HCT116 (cell line): ENCODE measurements around the gene TBC1D2B.
"Not testable (repeated sequence)": the region's sequence is repeated elsewhere in the genome, so short reads cannot be mapped to it uniquely, and the experiment has no call there.

ENCODE experiments used
- CEBPB ChIP-seq: IDR thresholded peaks from 2 replicates; pipeline ENCODE4 v1.6.1; 2012; ENCODE audit warnings: low read depth
- EZH2 ChIP-seq: fragments of 200-600 bp; sonication (generic); IDR thresholded peaks from 2 replicates; pipeline ENCODE4 v1.6.1; 2017; ENCODE audit warnings: antibody characterized with exemption, mixed run types
- POLR2AphosphoS5 ChIP-seq: IDR thresholded peaks from 2 replicates; pipeline ENCODE4 v1.6.1; 2011; ENCODE audit warnings: mild to moderate bottlenecking, low read depth, low read length, moderate library complexity
- RAD21 ChIP-seq: IDR thresholded peaks from 2 replicates; pipeline ENCODE4 v1.6.1; 2012; ENCODE audit warnings: low read depth, mild to moderate bottlenecking
- SIN3A ChIP-seq: IDR thresholded peaks from 2 replicates; pipeline ENCODE4 v1.6.1; 2012; ENCODE audit warnings: low read depth
- TF ChIP-seq, protein P1 (sequence below): IDR thresholded peaks from 2 replicates; pipeline ENCODE4 v1.6.1; 2012

DNA sequence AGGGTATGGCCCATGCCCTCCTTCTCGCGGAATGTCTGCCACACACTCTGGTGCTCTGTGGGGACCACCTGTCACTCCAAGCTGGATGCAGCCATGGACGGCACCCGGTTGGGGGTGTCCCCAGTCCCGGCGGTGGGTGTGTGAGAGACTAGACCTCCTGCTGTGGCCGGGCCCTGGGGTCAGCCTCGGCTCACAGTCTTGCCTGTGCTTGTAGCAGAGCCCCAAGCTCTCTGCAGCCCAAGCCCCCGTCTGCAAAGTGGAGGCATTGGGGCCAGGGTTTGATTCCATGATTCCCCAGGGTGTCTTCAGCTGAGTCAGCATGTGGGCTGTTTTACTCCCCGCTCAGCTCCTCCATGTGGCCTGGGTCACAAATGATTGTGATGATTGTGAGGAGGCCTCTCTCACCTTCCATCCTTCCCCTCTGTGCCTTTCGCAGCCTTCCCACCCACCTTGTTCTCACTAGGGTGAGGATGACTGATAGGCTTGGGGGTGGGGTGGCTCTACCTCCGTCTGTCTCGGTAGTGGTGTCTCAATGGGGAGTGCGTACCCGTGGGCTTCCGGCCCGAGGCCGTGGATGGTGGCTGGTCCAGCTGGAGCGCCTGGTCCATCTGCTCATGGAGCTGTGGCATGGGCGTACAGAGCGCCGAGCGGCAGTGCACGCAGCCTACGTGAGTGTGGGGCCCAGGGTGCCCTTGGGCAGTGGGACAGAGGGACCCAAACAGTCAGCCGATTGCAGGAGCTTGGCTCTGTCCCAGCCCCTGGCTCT lies 100.6 kb downstream of the TBC1D2B start:
- TF ChIP-seq, protein P1, sequence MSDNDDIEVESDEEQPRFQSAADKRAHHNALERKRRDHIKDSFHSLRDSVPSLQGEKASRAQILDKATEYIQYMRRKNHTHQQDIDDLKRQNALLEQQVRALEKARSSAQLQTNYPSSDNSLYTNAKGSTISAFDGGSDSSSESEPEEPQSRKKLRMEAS: not testable (repeated sequence)
- TF ChIP-seq CEBPB, SIN3A, POLR2AphosphoS5, EZH2, RAD21: not testable (repeated sequence)
